ENCODE data around the gene ADCY5.

Gene ADCY5

DNA sequence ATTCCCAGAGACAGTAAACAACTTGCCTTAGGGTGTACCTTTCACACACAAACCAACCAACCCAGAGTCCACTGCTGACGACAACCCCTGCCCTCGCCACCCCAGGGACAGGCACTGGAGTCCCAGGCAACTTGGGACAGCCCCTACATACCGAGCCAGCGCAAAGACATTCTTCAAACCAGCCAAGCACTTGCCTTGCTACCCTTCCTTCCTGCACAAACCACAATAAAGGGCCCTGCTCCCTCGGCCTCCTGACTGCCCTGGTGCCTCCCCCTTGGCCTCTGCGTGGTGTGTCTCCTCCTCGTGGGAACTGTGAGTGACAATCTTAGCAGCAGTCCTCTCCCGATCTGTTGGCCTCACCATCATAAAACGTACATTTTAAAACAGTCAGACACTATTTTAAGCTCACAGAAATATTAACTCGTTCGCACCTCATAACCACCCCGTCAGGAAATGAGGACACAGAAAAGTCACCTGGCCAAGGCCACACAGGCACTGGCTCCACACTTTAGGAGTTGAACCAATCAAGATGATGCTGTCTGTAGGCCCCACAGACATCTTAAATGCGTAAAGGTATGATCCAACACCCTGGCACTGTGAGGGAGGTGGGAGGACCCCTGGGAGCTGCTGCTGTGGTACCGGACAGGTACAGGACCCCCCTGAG is 113.8 kb downstream of the ADCY5 start:
- TF ChIP-seq, protein P1, sequence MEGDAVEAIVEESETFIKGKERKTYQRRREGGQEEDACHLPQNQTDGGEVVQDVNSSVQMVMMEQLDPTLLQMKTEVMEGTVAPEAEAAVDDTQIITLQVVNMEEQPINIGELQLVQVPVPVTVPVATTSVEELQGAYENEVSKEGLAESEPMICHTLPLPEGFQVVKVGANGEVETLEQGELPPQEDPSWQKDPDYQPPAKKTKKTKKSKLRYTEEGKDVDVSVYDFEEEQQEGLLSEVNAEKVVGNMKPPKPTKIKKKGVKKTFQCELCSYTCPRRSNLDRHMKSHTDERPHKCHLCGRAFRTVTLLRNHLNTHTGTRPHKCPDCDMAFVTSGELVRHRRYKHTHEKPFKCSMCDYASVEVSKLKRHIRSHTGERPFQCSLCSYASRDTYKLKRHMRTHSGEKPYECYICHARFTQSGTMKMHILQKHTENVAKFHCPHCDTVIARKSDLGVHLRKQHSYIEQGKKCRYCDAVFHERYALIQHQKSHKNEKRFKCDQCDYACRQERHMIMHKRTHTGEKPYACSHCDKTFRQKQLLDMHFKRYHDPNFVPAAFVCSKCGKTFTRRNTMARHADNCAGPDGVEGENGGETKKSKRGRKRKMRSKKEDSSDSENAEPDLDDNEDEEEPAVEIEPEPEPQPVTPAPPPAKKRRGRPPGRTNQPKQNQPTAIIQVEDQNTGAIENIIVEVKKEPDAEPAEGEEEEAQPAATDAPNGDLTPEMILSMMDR (IDR thresholded peaks at IDR 0.05; ENCODE audit: low read length, missing control alignments): no peak
- H3K4me3 ChIP-seq (replicated peaks; ENCODE audit: low read depth, low read length): no peak overlapping the region
- no peak for DNase-seq (ENCODE audit: low read depth)

DNA sequence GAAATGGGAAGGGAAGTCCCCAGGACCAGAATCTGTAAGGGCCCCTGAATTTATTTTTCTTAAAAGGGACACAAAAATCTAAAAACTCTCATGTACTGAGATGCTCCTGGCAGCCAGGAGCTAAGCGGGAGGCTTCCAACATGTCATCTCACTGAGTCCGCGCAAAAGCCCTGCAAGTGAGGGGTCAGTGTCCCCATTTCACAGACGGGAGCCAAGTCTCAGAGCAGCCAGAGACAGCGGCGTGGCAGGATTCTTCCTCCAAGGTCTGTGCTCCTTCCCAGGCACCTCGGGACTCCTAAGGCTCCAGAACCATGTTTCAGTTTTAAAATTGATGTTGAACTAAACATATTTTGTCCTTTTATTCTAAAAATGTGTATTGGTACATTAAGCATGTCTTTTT is 114.8 kb downstream of the ADCY5 start:
- TF ChIP-seq, protein P1 (IDR thresholded peaks at IDR 0.05; ENCODE audit: low read length, missing control alignments): no peak
- no peak for DNase-seq (ENCODE audit: low read depth)

DNA sequence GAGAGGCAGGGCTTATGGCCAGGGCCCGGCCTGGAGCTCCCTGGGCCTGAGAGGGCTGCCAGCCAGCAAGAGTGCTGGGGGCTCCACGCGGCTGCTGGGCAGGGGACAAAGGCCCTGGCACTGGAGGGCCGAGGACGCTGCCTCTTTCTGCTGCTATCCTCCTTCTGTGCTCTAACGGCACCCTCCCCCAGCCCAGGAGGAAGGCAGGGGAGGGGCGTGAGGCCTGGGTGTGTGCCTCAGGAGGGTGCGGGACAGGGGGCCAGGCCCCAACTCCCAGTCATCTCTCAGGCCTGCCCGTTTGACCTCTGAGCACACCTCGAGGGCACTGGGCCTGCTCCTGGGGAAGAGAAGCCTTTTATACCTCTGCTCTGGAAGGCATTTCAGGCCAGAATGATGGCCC is 115.5 kb downstream of the ADCY5 start:
- DNase-seq (ENCODE audit: low read depth): no peak
- TF ChIP-seq, protein P1 (IDR thresholded peaks at IDR 0.05; ENCODE audit: low read length, missing control alignments): no peak
- no peak overlapping the region for H3K4me3 ChIP-seq (replicated peaks; ENCODE audit: low read depth, low read length)

More for the DNA sequence above, 114.8 kb downstream of the ADCY5 start:
- H3K4me3 ChIP-seq (replicated peaks; ENCODE audit: low read depth, low read length): no peak overlapping the region

DNA sequence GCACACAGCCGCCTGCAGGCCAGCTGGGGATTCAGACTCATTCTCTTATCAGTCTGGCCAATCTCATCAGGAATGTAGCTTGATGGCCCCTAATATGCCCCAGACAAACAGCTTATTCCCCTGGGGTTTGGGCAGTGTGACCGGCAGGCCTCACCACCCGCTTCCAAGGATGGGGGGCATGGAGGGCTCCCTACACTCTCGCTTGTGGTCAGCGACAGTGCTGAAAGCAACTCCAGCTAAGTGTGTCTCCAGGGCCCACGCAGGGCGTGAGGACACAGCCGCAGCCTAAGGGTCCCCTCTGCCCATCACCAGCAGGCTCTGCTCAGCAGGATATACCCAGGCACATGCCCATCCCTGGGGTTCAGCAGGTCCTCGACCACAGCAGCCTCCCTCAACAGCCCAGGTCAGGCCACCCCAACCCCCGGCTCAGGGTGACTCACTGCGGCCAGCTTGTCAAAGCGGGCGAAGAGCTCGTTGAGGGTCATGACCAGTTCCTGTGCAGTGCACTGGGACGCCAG is 116.7 kb downstream of the ADCY5 start:
- no peak for DNase-seq (ENCODE audit: low read depth)
- TF ChIP-seq, protein P1 (IDR thresholded peaks at IDR 0.05; ENCODE audit: low read length, missing control alignments): no peak
- no peak overlapping the region for H3K4me3 ChIP-seq (replicated peaks; ENCODE audit: low read depth, low read length)

DNA sequence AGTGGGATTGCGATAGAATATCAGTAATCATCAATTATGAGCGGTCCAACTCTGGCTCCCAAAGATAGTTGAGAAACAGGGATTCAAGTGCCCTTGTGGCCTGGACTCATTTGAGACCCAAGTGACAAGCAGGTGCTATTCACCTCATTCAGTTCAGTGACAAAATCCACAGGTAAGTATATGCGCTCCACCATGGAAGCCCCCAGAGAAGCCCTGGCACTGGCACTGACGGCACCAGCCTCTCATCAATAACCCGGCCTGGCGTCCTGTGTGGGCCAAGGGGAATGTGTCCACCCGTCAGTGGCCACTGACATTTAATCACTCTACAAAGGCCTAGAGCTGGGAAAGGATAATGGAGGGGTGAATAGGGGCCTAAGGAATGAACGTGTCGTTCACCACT is 117.2 kb downstream of the ADCY5 start:
- TF ChIP-seq, protein P1 (IDR thresholded peaks at IDR 0.05; ENCODE audit: low read length, missing control alignments): no peak
- no peak for DNase-seq (ENCODE audit: low read depth)
- H3K4me3 ChIP-seq (replicated peaks; ENCODE audit: low read depth, low read length): no peak overlapping the region

DNA sequence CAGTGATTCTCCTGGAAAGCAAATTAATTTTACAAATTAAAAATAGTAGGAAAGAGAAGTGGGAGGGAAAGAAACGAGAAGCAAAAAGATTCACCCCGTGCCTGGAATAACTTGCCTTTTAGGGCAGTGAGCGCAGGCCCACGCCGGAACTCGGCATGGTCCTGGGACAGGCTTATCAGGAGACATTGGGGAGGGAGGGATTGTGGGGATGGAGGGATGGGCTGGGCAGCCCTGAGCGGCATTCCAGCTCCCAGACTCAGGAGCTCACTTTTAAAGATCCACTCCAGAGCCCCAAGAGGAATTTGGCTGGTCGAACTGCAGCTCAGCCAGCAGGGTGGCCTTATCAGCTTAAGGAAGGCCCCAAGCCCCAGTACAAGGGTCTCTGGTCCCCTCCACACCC is 117.9 kb downstream of the ADCY5 start:
- no peak overlapping the region for H3K4me3 ChIP-seq (replicated peaks; ENCODE audit: low read depth, low read length)
- no peak for DNase-seq (ENCODE audit: low read depth)
- TF ChIP-seq, protein P1 (IDR thresholded peaks at IDR 0.05; ENCODE audit: low read length, missing control alignments): no peak

Data from fibroblast of pulmonary artery (primary cell).